HG03060 (cell line): ENCODE measurements around the gene CREG2.
"Not testable (repeated sequence)": the region's sequence is repeated elsewhere in the genome, so short reads cannot be mapped to it uniquely, and the experiment has no call there.

Source experiments
- ATAC-seq: cut with Tn5 transposase; IDR thresholded peaks from one replicate; pipeline ENCODE4 v1.9.1; 2021; ENCODE audit warnings: low read depth, moderate number of reproducible peaks; ENCODE audit not compliant: unreplicated experiment

The CREG2 gene

GRCh38 chr2:101375653-101376052 is 11.7 kb downstream of the CREG2 start:
- no peak for ATAC-seq

DNA sequence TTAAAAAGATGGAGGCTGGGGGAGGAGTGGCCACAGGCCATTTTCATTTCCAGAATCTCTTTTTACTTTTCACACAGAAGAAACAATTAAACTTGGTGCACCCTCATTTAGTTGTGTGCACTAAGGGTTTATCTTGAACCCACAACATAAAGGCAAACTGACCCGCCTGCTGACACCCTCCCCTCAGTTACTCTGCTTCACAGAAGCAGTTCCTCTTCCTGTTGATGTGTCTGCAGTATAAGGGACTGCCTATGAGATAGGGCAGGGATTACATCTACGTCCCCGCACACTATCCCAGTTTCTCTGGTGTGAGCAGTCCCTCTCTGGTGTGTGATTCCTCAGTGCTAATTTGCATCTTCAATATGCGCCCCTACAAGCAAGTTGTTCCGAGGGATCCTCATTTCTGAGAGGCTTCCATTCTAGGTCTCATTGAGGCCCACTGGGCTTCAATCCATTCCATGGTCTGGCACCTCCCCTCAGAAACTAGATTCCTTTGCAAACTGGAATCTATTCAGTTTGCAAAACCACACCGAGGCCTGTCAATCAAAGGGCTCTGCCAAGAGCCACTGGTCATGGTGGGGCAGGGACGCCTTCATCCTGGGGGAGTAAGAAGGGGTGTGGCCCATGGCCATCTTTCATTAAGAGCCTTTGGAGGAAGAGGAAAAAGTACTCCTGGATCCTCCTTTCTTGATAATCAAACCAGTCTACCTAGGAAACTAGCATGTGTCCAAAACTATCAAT is 12.3 kb downstream of the CREG2 start:
- ATAC-seq: no peak

DNA sequence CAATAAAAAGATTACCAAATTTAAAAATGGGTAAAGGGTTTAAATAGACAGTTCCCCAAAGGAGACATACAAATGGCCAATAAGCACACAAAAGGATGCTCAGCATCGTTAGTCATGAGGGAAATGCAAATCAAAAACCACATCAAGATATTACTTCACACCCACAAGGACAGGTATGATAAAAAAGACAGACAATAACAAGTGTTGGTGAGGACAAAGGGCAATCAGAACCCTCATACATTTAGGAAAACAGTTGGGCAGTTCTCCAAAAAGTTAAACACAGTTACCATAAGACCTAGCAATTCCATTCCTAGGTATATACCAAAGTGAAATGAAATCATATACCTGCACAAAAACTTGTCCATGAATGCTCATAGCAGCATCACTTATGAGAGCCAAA is 14.5 kb downstream of the CREG2 start:
- no peak for ATAC-seq

- ATAC-seq: no peak
These were observed 15.7 kb downstream of the CREG2 start for GRCh38 chr2:101371636-101372035.

DNA sequence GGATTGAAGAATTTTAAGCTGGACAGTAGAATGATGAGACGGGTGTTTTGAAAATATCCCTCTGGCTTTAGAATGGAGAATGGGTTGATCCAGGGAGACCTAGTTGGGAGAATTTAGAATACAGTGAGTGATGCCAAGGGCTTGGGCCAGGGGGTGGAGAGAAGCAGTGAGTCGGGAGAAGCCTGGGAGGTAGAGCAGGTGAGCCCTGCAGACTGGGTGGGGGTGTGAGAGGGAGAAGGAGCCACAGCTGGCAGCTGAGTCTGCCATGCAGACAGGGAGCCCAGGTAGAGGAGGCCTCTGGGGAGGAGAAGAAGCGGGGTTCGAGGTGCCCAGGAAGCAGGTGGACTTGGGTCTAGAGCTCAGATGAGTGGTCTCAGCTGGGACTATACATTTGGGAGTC is 18.2 kb downstream of the CREG2 start:
- no peak for ATAC-seq

- ATAC-seq: no peak
These were observed 18.9 kb downstream of the CREG2 start for GRCh38 chr2:101368376-101368775.

GRCh38 chr2:101367508-101367907 is 19.8 kb downstream of the CREG2 start:
- no peak for ATAC-seq

- no peak for ATAC-seq
These were observed 22.4 kb downstream of the CREG2 start for GRCh38 chr2:101364878-101365277.

- ATAC-seq: no peak
These were observed 24.5 kb downstream of the CREG2 start for GRCh38 chr2:101362777-101363176.

DNA sequence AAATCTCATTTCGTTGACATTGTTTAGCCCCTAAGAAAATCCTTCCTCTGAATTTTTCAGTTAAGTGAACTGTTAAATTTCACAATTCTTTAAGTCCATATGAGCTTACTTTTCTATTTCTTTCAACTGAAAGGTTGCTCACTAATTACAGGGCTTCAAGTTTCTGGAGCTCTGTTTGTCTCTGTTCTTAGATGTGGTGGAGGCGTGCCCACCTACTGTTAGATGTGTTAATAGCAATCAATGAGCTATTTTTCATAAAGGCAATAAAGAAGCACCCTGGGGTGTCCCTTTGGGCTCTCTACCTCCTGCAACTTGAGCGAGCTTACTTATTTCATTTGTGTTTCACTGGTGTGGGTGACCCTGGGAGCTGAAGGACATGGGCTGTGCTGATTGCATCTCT is 25.0 kb downstream of the CREG2 start:
- ATAC-seq: no peak

DNA sequence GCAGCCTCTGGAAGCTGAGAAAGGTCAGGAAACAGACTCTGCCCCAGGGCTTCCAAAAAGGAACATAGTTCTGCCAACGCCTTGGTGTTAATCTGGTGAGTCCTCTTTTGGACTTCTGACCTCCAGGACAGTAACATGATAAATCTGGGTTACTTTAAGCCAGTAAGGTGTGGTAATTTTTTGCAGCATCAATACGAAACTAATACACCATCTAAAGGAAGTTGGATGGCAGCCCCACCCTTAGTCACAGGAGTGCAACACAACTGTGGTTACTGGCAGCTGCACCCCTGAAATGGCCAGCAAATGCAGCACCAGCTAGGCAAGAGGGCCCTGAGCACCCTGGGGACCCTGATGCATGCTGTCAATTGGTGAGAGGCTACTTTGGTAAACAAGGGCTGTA is 25.8 kb downstream of the CREG2 start:
- no peak for ATAC-seq

DNA sequence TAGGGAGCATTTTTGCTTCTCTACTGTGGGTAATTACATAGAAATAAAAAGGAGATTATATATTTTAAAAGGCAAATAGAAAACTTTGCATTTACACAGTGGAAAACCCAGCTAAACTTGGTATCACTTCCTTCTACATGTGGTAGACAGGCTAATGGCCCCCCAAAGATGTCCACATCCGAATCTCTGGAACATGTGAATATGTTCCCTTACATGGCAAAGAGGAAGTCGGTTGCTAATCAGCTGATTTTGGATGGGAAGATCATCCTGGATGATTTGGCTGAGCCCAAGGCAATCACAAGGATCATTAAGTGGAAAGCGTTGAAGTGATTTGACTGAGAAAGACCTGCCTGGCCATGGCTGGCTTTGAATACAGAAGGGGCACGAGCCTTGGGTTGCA is 26.2 kb downstream of the CREG2 start:
- no peak for ATAC-seq

DNA sequence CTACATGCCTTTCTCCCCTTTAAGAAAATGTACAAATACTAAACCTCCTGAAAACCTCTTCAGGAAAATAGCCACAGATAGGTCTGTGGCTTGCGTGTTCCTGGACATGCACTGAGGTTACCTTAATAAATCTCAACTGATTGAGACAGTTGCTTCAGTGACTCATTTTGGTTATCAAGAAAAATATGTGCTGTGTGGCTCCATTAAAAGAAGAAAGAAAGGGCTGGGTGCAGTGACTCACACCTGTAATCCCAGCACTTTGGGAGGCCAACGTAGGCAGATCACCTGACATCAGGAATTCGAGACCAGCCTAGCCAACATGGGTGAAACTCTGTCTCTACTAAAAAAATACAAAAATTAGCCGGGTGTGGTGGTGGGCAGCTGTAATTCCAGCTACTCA is 27.1 kb downstream of the CREG2 start:
- no peak for ATAC-seq

- no peak for ATAC-seq
These were observed 27.8 kb downstream of the CREG2 start for GRCh38 chr2:101359410-101359954.

DNA sequence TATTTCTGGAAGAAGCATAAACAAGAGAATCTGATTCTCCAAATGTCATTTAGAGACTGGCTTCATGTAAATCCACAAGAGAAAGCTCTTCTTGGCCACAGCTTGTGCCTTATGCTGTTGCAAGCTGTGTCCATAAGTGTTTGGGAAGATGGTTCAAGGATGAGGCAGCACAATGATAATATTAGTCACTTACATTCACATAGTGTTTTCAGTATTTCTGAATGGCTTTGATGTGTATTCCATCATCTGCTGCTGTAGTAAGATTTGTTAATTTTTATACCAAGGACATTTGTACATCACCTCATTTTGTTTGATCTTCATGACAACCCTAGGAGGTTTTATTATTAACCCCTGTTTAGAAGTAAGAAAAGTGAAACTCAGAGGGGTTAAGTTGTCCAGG is 29.9 kb downstream of the CREG2 start:
- ATAC-seq: no peak

- no peak for ATAC-seq
These were observed 30.8 kb downstream of the CREG2 start for GRCh38 chr2:101356521-101356920.

DNA sequence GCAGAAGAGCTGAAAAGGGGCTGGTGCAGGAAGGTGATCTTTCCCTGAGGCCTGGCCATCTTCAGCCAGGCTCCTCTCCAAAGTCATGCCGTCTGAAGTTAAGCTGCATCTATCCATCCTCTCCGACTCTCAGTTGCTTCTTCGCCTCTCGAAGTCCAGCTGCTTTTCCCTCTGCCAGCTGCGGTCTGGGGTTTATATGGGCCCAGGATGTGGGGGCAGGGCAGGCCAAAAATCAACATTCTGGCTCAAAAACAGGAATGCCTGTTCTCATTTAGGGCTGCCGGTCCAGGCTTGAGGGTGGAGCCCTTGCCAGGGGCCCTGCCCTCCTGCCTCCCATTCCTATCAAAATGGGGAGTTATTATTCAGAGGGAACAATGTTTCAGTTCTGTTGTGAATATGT is 31.2 kb downstream of the CREG2 start:
- no peak for ATAC-seq

DNA sequence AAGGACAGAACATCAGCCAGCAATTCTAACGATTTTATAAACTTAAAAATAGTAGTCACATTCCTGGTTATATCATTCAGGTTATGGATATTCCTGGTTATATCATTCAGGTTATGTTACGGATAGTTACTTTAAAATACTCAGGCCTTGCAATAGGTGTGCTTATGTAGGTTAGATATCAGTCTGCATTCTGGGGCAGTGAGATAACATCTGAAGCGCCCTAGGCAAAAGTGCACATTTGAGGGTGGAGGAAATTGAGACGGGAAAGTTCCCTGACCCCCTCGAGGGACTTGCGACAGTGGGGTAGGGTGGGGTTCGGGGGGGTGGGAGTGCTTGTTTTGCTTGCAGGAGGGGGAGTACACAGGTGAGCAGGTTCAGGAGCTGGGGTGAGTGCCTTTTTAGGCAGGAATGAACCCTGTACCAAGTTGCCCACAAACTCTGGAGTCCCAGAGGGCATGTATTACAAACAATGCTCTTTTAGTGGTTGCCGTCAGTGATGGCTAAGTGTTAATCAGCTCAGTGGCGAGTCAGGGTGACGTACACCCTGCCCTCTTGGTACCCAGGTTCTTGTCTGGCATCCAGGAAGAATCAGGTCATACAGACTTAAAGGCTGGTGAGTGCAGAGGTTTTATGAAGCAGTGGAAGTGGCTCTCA is 31.8 kb downstream of the CREG2 start:
- ATAC-seq: no peak

GRCh38 chr2:101354420-101355311 is 32.6 kb downstream of the CREG2 start:
- ATAC-seq: no peak

GRCh38 chr2:101352631-101353030 is 34.7 kb downstream of the CREG2 start:
- ATAC-seq: not testable (repeated sequence)

DNA sequence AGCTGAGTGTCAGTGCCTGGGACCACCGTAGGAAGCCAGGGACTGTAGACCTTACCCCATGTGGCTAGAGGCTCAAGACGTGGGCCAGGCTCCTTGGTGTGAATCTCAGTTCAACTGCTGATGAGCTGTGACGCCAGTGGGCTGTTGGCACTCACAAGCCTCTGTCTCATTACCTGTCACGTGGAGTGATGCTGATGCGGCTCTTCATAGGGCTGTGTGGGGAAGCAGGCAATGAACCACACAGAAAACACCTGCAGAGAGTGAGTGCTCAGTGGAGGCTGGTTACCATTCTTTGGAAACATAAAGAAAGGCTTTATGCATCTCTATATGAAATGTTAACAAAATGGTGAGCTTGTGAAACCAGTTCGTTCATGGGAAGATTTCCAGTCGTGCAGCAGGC is 36.1 kb downstream of the CREG2 start:
- no peak for ATAC-seq
